ENCODE data around the gene ODC1. TPM values are rescaled to one million over a fixed set of nuclear protein-coding genes. Genes with fewer than 3 reads are reported as not detected.
"Not testable (repeated sequence)": the region's sequence is repeated elsewhere in the genome, so short reads cannot be mapped to it uniquely, and the experiment has no call there.

Gene ODC1
- 37.2 TPM for total RNA-seq
- long read RNA-seq, transcript ODC1-201 (12 exons, 2,653 nt): major isoform, 78 of 79 reads
- long read RNA-seq, partial matches to known transcripts: 0 of 79 reads
- long read RNA-seq, other reads (novel, unspliced or antisense): 1 of 79 reads

- intact Hi-C loops (cut with DNase I): loop anchor here (2.0 to 5.0 kb wide), 2 partner anchors 105 to 209 kb away; no protein-coding TSS in a partner anchor
- ATAC-seq (peak; percentile 94), DNase-seq (ENCODE audit: missing footprints) (peak; percentile 98)
These were observed at the start of gene ODC1 for GRCh38 chr2:10447895-10448575. ODC1 (minus strand) TSS chr2:10448327; CDS start chr2:10445032, 3,295 bp downstream.

- no peak for DNase-seq (ENCODE audit: missing footprints)
- intact Hi-C loops (cut with DNase I): no loop called here
- ATAC-seq: peak; percentile 53
These were observed 49.7 kb upstream of the ODC1 start for GRCh38 chr2:10497797-10498251.

- intact Hi-C loops (cut with DNase I): no loop called here
- DNase-seq (ENCODE audit: missing footprints) (no peak), ATAC-seq (no peak)
These were observed 47.8 kb upstream of the ODC1 start for GRCh38 chr2:10495988-10496313.

- intact Hi-C loops (cut with DNase I): no loop called here
- DNase-seq (ENCODE audit: missing footprints) (no peak), ATAC-seq (no peak)
These were observed 47.3 kb upstream of the ODC1 start for GRCh38 chr2:10495311-10495987.

- DNase-seq (ENCODE audit: missing footprints) (no peak), ATAC-seq (no peak)
- intact Hi-C loops (cut with DNase I): no loop called here
These were observed 46.4 kb upstream of the ODC1 start for GRCh38 chr2:10494351-10495066.

GRCh38 chr2:10493634-10494281, 45.6 kb upstream of the ODC1 start:
- no peak for DNase-seq (ENCODE audit: missing footprints)
- intact Hi-C loops (cut with DNase I): no loop called here
- no peak for ATAC-seq

GRCh38 chr2:10493075-10493633, 45.0 kb upstream of the ODC1 start:
- intact Hi-C loops (cut with DNase I): no loop called here
- DNase-seq (ENCODE audit: missing footprints) (no peak), ATAC-seq (no peak)

- no peak for ATAC-seq
- no peak for DNase-seq (ENCODE audit: missing footprints)
- intact Hi-C loops (cut with DNase I): no loop called here
These were observed 42.7 kb upstream of the ODC1 start for GRCh38 chr2:10490806-10491291.

GRCh38 chr2:10489842-10490555, 41.9 kb upstream of the ODC1 start:
- DNase-seq (ENCODE audit: missing footprints): no peak

GRCh38 chr2:10488142-10488541, 40.0 kb upstream of the ODC1 start:
- intact Hi-C loops (cut with DNase I); ATAC-seq; DNase-seq (ENCODE audit: missing footprints): not testable (repeated sequence)

More at GRCh38 chr2:10489842-10490555, 41.9 kb upstream of the ODC1 start:
- no peak for ATAC-seq
- intact Hi-C loops (cut with DNase I): no loop called here

GRCh38 chr2:10487741-10488104, 39.6 kb upstream of the ODC1 start:
- DNase-seq (ENCODE audit: missing footprints); intact Hi-C loops (cut with DNase I); ATAC-seq: not testable (repeated sequence)

GRCh38 chr2:10487081-10487740, 39.1 kb upstream of the ODC1 start:
- ATAC-seq (no peak), DNase-seq (ENCODE audit: missing footprints) (no peak)
- intact Hi-C loops (cut with DNase I): no loop called here

GRCh38 chr2:10486601-10487079, 38.5 kb upstream of the ODC1 start:
- no peak for DNase-seq (ENCODE audit: missing footprints)
- no peak for ATAC-seq
- intact Hi-C loops (cut with DNase I): no loop called here

GRCh38 chr2:10486091-10486490, 38.0 kb upstream of the ODC1 start:
- DNase-seq (ENCODE audit: missing footprints) (no peak), ATAC-seq (no peak)
- intact Hi-C loops (cut with DNase I): no loop called here

- no peak for ATAC-seq
These were observed 34.8 kb upstream of the ODC1 start for GRCh38 chr2:10482913-10483312.

GRCh38 chr2:10482460-10482859, 34.3 kb upstream of the ODC1 start:
- DNase-seq (ENCODE audit: missing footprints): no peak
- intact Hi-C loops (cut with DNase I): no loop called here
- no peak for ATAC-seq

More at GRCh38 chr2:10482913-10483312, 34.8 kb upstream of the ODC1 start:
- DNase-seq (ENCODE audit: missing footprints): no peak
- intact Hi-C loops (cut with DNase I): no loop called here

GRCh38 chr2:10481666-10482157, 33.6 kb upstream of the ODC1 start:
- DNase-seq (ENCODE audit: missing footprints) (no peak), ATAC-seq (no peak)
- intact Hi-C loops (cut with DNase I): no loop called here
